T-helper 1 cell treated with Interleukin-12 subunit alpha and Interleukin-12 subunit beta and Interleukin-4 antibody, amounts not matched to agents 30 ng/mL and 1 ng/mL, for 36 hours (primary cell): ENCODE results near the gene MYEOV. TPM values are rescaled to one million over a fixed set of nuclear protein-coding genes. Genes with fewer than 3 reads are reported as not detected.

Experiments
- intact Hi-C: fragments of 100-400 bp; cut with micrococcal nuclease; formaldehyde crosslinking; loops from one replicate; pipeline ENCODE4 v1.15.1; 2024
- total RNA-seq: library from RNA; stranded (reverse); gene quantifications from 2 replicates; pipeline ENCODE4 v1.2.3, GENCODE V29; 2022

Gene MYEOV
- total RNA-seq, 1 donor from 2014 or later = not detected

- intact Hi-C loops = no loop called here
Observed at GRCh38 chr11:69300120-69301060, 6.4 kb downstream of the MYEOV start.

GRCh38 chr11:69301081-69301454 is 7.1 kb downstream of the MYEOV start:
- intact Hi-C loops = no loop called here

GRCh38 chr11:69301455-69302401 is 7.8 kb downstream of the MYEOV start:
- intact Hi-C loops = no loop called here

GRCh38 chr11:69302447-69303020 is 8.6 kb downstream of the MYEOV start:
- intact Hi-C loops = no loop called here

GRCh38 chr11:69303427-69303826 is 9.5 kb downstream of the MYEOV start:
- intact Hi-C loops = no loop called here

GRCh38 chr11:69304258-69304657 is 10.3 kb downstream of the MYEOV start:
- intact Hi-C loops = no loop called here

- intact Hi-C loops = no loop called here
Observed at GRCh38 chr11:69304686-69305085, 10.7 kb downstream of the MYEOV start.

- intact Hi-C loops = no loop called here
Observed at GRCh38 chr11:69305885-69306540, 12.1 kb downstream of the MYEOV start.

- intact Hi-C loops = no loop called here
Observed at GRCh38 chr11:69306821-69307220, 12.9 kb downstream of the MYEOV start.

- intact Hi-C loops = no loop called here
Observed at GRCh38 chr11:69307421-69307820, 13.5 kb downstream of the MYEOV start.

- intact Hi-C loops = no loop called here
Observed at GRCh38 chr11:69307871-69308431, 14.0 kb downstream of the MYEOV start.

GRCh38 chr11:69308491-69308911 is 14.5 kb downstream of the MYEOV start:
- intact Hi-C loops = no loop called here

GRCh38 chr11:69308936-69309615 is 15.1 kb downstream of the MYEOV start:
- intact Hi-C loops = no loop called here

- intact Hi-C loops = no loop called here
Observed at GRCh38 chr11:69309631-69310280, 15.8 kb downstream of the MYEOV start.

- intact Hi-C loops = no loop called here
Observed at GRCh38 chr11:69310351-69310750, 16.4 kb downstream of the MYEOV start.

- intact Hi-C loops = no loop called here
Observed at GRCh38 chr11:69310934-69311766, 17.2 kb downstream of the MYEOV start.

- intact Hi-C loops = loop anchor here (2.0 kb wide), 2 partner anchors 15 to 25 kb away; no protein-coding TSS in a partner anchor
Observed at GRCh38 chr11:69311767-69312385, 17.9 kb downstream of the MYEOV start.
